Thyroid gland (tissue), 4 donors: ENCODE data around the gene ZNF766. TPM values are rescaled to one million over a fixed set of nuclear protein-coding genes. Genes with fewer than 3 reads are reported as not detected.
"Not testable (repeated sequence)": the region's sequence is repeated elsewhere in the genome, so short reads cannot be mapped to it uniquely, and the experiment has no call there.

Source experiments
- DNase-seq, 2 donors: peaks; one replicate each; pipeline ENCODE4 v3.0.0-alpha.2; 2019
- H3K27ac ChIP-seq, 3 donors: fragments of 200-600 bp; sonication (generic); 1 replicate in 2 of 3; 2 replicates in 1 of 3; pipeline ENCODE4 v1.5.1; 2016 to 2019; ENCODE audit warnings: mild to moderate bottlenecking in 1 of 3, moderate library complexity in 1 of 3
- H3K27me3 ChIP-seq: fragments of 200-600 bp; sonication (generic); one replicate; pipeline ENCODE4 v1.5.1; 2019
- H3K36me3 ChIP-seq, 2 donors: fragments of 200-600 bp; sonication (generic); one replicate each; pipeline ENCODE4 v1.5.1; 2016 to 2019
- H3K4me1 ChIP-seq, 2 donors: fragments of 200-600 bp; sonication (generic); one replicate each; pipeline ENCODE4 v1.5.1; 2017 to 2019
- H3K4me3 ChIP-seq, 3 donors: fragments of 200-600 bp; sonication (generic); replicated peaks in 1 of 3; 1 replicate in 2 of 3; 2 replicates in 1 of 3; pipeline ENCODE4 v1.5.1; 2016; ENCODE audit warnings: mild to moderate bottlenecking in 1 of 3
- H3K9me3 ChIP-seq: fragments of 200-600 bp; sonication (generic); one replicate; pipeline ENCODE4 v1.5.1; 2017
- CTCF ChIP-seq, 6 experiments: fragments of 200-600 bp in 3 of 6; fragments of 450-650 bp in 3 of 6; sonication (generic) in 3 of 6; IDR thresholded peaks; one replicate each; pipeline ENCODE4 v1.5.1; 2016 to 2019; ENCODE audit warnings: antibody characterized with exemption in 6 of 6, mild to moderate bottlenecking in 2 of 6, inconsistent platforms in 1 of 6, moderate library complexity in 1 of 6
- POLR2A ChIP-seq, 2 donors: fragments of 450-650 bp; IDR thresholded peaks; one replicate each; pipeline ENCODE4 v1.6.1; 2017; ENCODE audit warnings: antibody characterized with exemption in 2 of 2, mild to moderate bottlenecking in 2 of 2, moderate library complexity in 1 of 2
- WGBS, 2 donors: methylation state at CpG; one replicate each; pipeline ENCODE4 v1.1.5; 2017; 5-methylcytosine and 5-hydroxymethylcytosine counted together
- intact Hi-C: fragments of 100-400 bp; cut with DNase I; formaldehyde crosslinking; loops from one replicate; pipeline ENCODE4 v1.15.1; 2023
- total RNA-seq, 4 donors: library from RNA; depleted of rRNA; stranded (reverse); fragments of >200 nt; gene quantifications; one replicate each; pipeline ENCODE4 v1.2.3, GENCODE V29; 2016

The ZNF766 gene
- total RNA-seq, 4 donors from 2014 or later, result 13.2 to 26.5 (median 16.1) TPM

GRCh38 chr19:52274191-52274590 lies 4.8 kb downstream of the ZNF766 start:
- Histone ChIP-seq H3K27me3 (no peaks in the 10 kb centered on the region), H3K4me3 (no peak overlapping the region), H3K9me3 (no peaks in the 10 kb centered on the region), H3K4me1 (peaks cover 15 to 31% of the 10 kb centered on the region in 2 donors), H3K36me3 (no peaks in the 10 kb centered on the region), H3K27ac (no peak overlapping the region)
- TF ChIP-seq CTCF (IDR thresholded peaks at IDR 0.05), result no peak
- TF ChIP-seq POLR2A (IDR thresholded peaks at IDR 0.05), result no peak
- intact Hi-C loops, result no loop called here
- 76 to 97% methylated on average over 5 of the region's 5 CpGs for WGBS, 2 donors
- no peak for DNase-seq

DNA sequence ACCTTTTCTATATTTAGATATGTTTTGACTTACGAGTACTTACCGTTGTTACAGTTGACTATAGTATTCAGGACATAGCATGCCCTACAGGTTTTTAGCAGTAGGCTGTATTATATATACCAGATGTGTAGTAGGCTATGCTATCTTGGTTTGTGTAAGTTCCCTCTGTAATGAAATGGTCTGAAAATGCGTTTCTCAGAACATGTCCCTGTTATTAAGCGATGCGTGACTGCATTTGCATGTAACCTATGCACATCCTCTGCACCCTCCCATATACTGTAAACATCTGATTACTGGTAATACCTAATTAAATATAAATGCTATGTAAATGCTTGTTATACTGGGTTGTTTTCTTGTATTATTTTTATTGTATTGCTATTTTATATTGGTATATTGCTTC lies 6.6 kb downstream of the ZNF766 start:
- intact Hi-C loops, result no loop called here
- Histone ChIP-seq H3K27ac (no peak overlapping the region), H3K27me3 (no peaks in the 10 kb centered on the region), H3K4me3 (no peak overlapping the region), H3K4me1 (peaks cover 8 to 24% of the 10 kb centered on the region in 2 donors), H3K36me3 (no peaks in the 10 kb centered on the region), H3K9me3 (no peaks in the 10 kb centered on the region)
- 90 to 92% methylated on average over 5 of the region's 5 CpGs for whole genome bisulfite sequencing, 2 donors
- TF ChIP-seq CTCF (IDR thresholded peaks at IDR 0.05) (no peak), POLR2A (IDR thresholded peaks at IDR 0.05) (no peak)
- DNase-seq, result no peak

GRCh38 chr19:52277471-52277870 lies 8.1 kb downstream of the ZNF766 start:
- no peak for TF ChIP-seq CTCF (IDR thresholded peaks at IDR 0.05)
- no peak for TF ChIP-seq POLR2A (IDR thresholded peaks at IDR 0.05)
- H3K27me3 ChIP-seq, result no peaks in the 10 kb centered on the region
- H3K4me3 ChIP-seq, result no peak overlapping the region
- no peak overlapping the region for H3K27ac ChIP-seq
- 56 to 63% methylated on average over 6 of the region's 6 CpGs for WGBS, 2 donors
- DNase-seq, result no peak
- no peaks in the 10 kb centered on the region for H3K9me3 ChIP-seq
- H3K4me1 ChIP-seq, result peaks cover 2 to 19% of the 10 kb centered on the region in 2 donors
- no peaks in the 10 kb centered on the region for H3K36me3 ChIP-seq
- intact Hi-C loops, result no loop called here

- intact Hi-C loops, result no loop called here
- Histone ChIP-seq H3K36me3 (peaks cover 20 to 30% of the 10 kb centered on the region in 2 donors), H3K4me1 (peaks cover 6 to 7% of the 10 kb centered on the region in 2 donors), H3K27ac (peak overlapping the region in 1 of 3 donors; percentile 34), H3K9me3 (no peaks in the 10 kb centered on the region), H3K27me3 (no peaks in the 10 kb centered on the region), H3K4me3 (no peak overlapping the region)
- TF ChIP-seq CTCF (IDR thresholded peaks at IDR 0.05) (no peak), POLR2A (IDR thresholded peaks at IDR 0.05) (no peak)
- 38 to 52% methylated on average over 6 of the region's 6 CpGs for WGBS, 2 donors
- peak; percentile 71 to 73 for DNase-seq
Measured at GRCh38 chr19:52286256-52286655, 16.9 kb downstream of the ZNF766 start.

GRCh38 chr19:52291781-52292180 lies 22.4 kb downstream of the ZNF766 start:
- intact Hi-C loops, result no loop called here
- H3K27me3 ChIP-seq, result no peaks in the 10 kb centered on the region
- H3K27ac ChIP-seq, result peak overlapping the region; percentile 68 to 75 (median 71)
- H3K4me1 ChIP-seq, result peaks cover 15 to 22% of the 10 kb centered on the region in 2 donors
- DNase-seq, result peak; percentile 81 to 82
- no peak overlapping the region for H3K4me3 ChIP-seq
- peaks cover 0 to 10% of the 10 kb centered on the region in 2 donors for H3K36me3 ChIP-seq
- no peak for TF ChIP-seq CTCF (IDR thresholded peaks at IDR 0.05)
- TF ChIP-seq POLR2A (IDR thresholded peaks at IDR 0.05), result no peak
- 28 to 49% methylated on average over 3 of the region's 3 CpGs for WGBS, 2 donors
- no peaks in the 10 kb centered on the region for H3K9me3 ChIP-seq

GRCh38 chr19:52292946-52293345 lies 23.6 kb downstream of the ZNF766 start:
- WGBS, 2 donors, result 92 to 99% methylated on average over 6 of the region's 6 CpGs
- H3K36me3 ChIP-seq, DNase-seq, intact Hi-C loops, H3K9me3 ChIP-seq, H3K27ac ChIP-seq, H3K4me3 ChIP-seq, H3K27me3 ChIP-seq: not testable (repeated sequence)
- peaks cover 12 to 24% of the 10 kb centered on the region in 2 donors for H3K4me1 ChIP-seq
